ENCODE data around the gene ADD2.
"Not testable (repeated sequence)": the region's sequence is repeated elsewhere in the genome, so short reads cannot be mapped to it uniquely, and the experiment has no call there.

- TF ChIP-seq POLR2A, CTCF (IDR thresholded peaks at IDR 0.05): not testable (repeated sequence)
Measured at GRCh38 chr2:70797996-70798395, 30.0 kb upstream of the ADD2 start.
